Suprapubic skin (tissue), 4 donors: Measurements from ENCODE around the gene SLC7A10.

Source experiments
- CTCF ChIP-seq, 2 donors: fragments of 200-600 bp in 1 of 2; fragments of 450-650 bp in 1 of 2; sonication (generic) in 1 of 2; IDR thresholded peaks; one replicate each; pipeline ENCODE4 v1.5.1; 2016 to 2019; ENCODE audit warnings: antibody characterized with exemption in 2 of 2, mild to moderate bottlenecking in 1 of 2, moderate library complexity in 1 of 2
- EP300 ChIP-seq: sonication (generic); formaldehyde crosslinking; IDR thresholded peaks from one replicate; pipeline ENCODE4 v1.6.1; 2017; ENCODE audit warnings: antibody characterized with exemption
- POLR2A ChIP-seq, 2 donors: fragments of 450-650 bp; IDR thresholded peaks; one replicate each; pipeline ENCODE4 v1.6.1; 2017; ENCODE audit warnings: antibody characterized with exemption in 2 of 2, mild to moderate bottlenecking in 2 of 2, moderate library complexity in 2 of 2
- POLR2AphosphoS5 ChIP-seq, 3 donors: sonication (generic); formaldehyde crosslinking; IDR thresholded peaks; one replicate each; pipeline ENCODE4 v1.6.1; 2017; ENCODE audit warnings: antibody characterized with exemption in 3 of 3

GRCh38 chr19:33239223-33239975, 13.7 kb upstream of the SLC7A10 start:
- TF ChIP-seq CTCF (IDR thresholded peaks at IDR 0.05) (no peak), POLR2A (IDR thresholded peaks at IDR 0.05) (no peak), EP300 (no peak), POLR2AphosphoS5 (IDR thresholded peaks at IDR 0.05) (no peak)
